ENCODE measurements around the gene MED28. TPM values are rescaled to one million over a fixed set of nuclear protein-coding genes. Genes with fewer than 3 reads are reported as not detected.

The MED28 gene
- total and polyA plus RNA-seq, 2 of the 4 experiments (the other 2 are of a cell fraction), result 8.8 to 9.3 TPM

GRCh38 chr4:17681281-17682221, 67.1 kb downstream of the MED28 start:
- H2BK15ac ChIP-seq (ENCODE audit: low read depth, low read length), result no peak overlapping the region
- dilution Hi-C loops (cut with HindIII; ENCODE audit: low sequenced_read_pairs, unreplicated experiment), result no loop called here

More at GRCh38 chr4:17681281-17682221, 67.1 kb downstream of the MED28 start:
- Histone ChIP-seq H3K27me3 (ENCODE audit: control insufficient read depth, insufficient read depth, low read length) (no peaks in the 10 kb centered on the region), H3K9ac (ENCODE audit: low read depth, low read length) (no peak overlapping the region), H3K27ac (ENCODE audit: insufficient read depth, low read length) (no peak overlapping the region), H3K9me1 (ENCODE audit: insufficient read depth, low read length) (no peaks in the 10 kb centered on the region), H4K20me1 (ENCODE audit: insufficient read depth, low read length) (no peaks in the 10 kb centered on the region), H2AK5ac (ENCODE audit: low read depth, low read length) (no peak overlapping the region), H3K56ac (ENCODE audit: extremely low read depth, insufficient read depth, low read length) (no peak overlapping the region), H3K36me3 (ENCODE audit: control insufficient read depth, insufficient read depth, low read length) (no peaks in the 10 kb centered on the region), H2BK5ac (ENCODE audit: low read depth, low read length, poor library complexity, severe bottlenecking) (no peak overlapping the region), H2AFZ (replicated peaks; ENCODE audit: low read length, poor library complexity) (no peak overlapping the region), H4K5ac (ENCODE audit: low read depth, low read length) (no peak overlapping the region), H3K23ac (ENCODE audit: low read depth, low read length) (no peak overlapping the region), H3K18ac (ENCODE audit: low read depth, low read length) (no peak overlapping the region), H3K14ac (replicated peaks; ENCODE audit: low read depth, low read length) (no peak overlapping the region), H2BK120ac (ENCODE audit: low read depth, low read length) (no peak overlapping the region), H2AK9ac (replicated peaks; ENCODE audit: low read depth, low read length, poor library complexity) (no peak overlapping the region), H3K79me1 (ENCODE audit: low read depth in 1 of 2, low read length in 2 of 2) (no peaks in the 10 kb centered on the region), H3K4ac (ENCODE audit: low read depth, low read length) (no peak overlapping the region), H3K4me1 (ENCODE audit: control insufficient read depth, insufficient read depth, low read length) (no peaks in the 10 kb centered on the region), H3K9me3 (ENCODE audit: control insufficient read depth, insufficient read depth, low read length) (no peaks in the 10 kb centered on the region), H3K4me2 (ENCODE audit: low read depth, low read length) (no peak overlapping the region), H3K4me3 (ENCODE audit: insufficient read depth, low read depth, low read length) (no peak overlapping the region), H4K8ac (ENCODE audit: low read depth in 2 of 2, low read length in 2 of 2) (no peak overlapping the region), H4K91ac (ENCODE audit: insufficient read depth, low read depth, low read length) (no peak overlapping the region), H2BK20ac (ENCODE audit: low read depth, low read length) (no peak overlapping the region)
- intact Hi-C loops (cut with micrococcal nuclease) (no loop called here), in situ Hi-C loops (cut with MboI; ENCODE audit: low sequenced_read_pairs) (no loop called here)
- ATAC-seq (ENCODE audit: low read depth) (no peak), DNase-seq (no peak)
- WGBS, 2 experiments (ENCODE audit: extremely low coverage in 2 of 2, insufficient read length in 1 of 2), result no CpG with 5 or more reads among the region's 7 CpGs
- CTCF ChIA-PET, result no interaction called here
- POLR2A ChIA-PET (ENCODE audit: unreplicated experiment), result no interaction called here
- BruUV-seq (replicated peaks), result no TSS peak
- TF ChIP-seq RFX5 (IDR thresholded peaks at IDR 0.05; ENCODE audit: low read depth, low read length), result no peak
- no peak for TF ChIP-seq CEBPB (IDR thresholded peaks at IDR 0.05; ENCODE audit: low read depth, low read length)
- TF ChIP-seq BHLHE40 (IDR thresholded peaks at IDR 0.05; ENCODE audit: low read depth, low read length), result no peak
- TF ChIP-seq NFE2L2 (IDR thresholded peaks at IDR 0.05; ENCODE audit: low read depth, low read length), result no peak
- TF ChIP-seq CHD1 (IDR thresholded peaks at IDR 0.05; ENCODE audit: low read depth, low read length), result no peak
- TF ChIP-seq RCOR1 (IDR thresholded peaks at IDR 0.05; ENCODE audit: insufficient replicate concordance, low read length), result no peak
- no peak for TF ChIP-seq MAFK (IDR thresholded peaks at IDR 0.05; ENCODE audit: low read depth, low read length)
- no peak for TF ChIP-seq MAZ (IDR thresholded peaks at IDR 0.05; ENCODE audit: borderline replicate concordance, low read depth, low read length)
- TF ChIP-seq POLR2A (IDR thresholded peaks at IDR 0.05; ENCODE audit: low read depth, low read length), result no peak
- TF ChIP-seq RAD21 (IDR thresholded peaks at IDR 0.05; ENCODE audit: low read length), result no peak
- TF ChIP-seq ELK1 (IDR thresholded peaks at IDR 0.05; ENCODE audit: borderline replicate concordance, low read depth, low read length), result no peak
- TF ChIP-seq, protein P1, sequence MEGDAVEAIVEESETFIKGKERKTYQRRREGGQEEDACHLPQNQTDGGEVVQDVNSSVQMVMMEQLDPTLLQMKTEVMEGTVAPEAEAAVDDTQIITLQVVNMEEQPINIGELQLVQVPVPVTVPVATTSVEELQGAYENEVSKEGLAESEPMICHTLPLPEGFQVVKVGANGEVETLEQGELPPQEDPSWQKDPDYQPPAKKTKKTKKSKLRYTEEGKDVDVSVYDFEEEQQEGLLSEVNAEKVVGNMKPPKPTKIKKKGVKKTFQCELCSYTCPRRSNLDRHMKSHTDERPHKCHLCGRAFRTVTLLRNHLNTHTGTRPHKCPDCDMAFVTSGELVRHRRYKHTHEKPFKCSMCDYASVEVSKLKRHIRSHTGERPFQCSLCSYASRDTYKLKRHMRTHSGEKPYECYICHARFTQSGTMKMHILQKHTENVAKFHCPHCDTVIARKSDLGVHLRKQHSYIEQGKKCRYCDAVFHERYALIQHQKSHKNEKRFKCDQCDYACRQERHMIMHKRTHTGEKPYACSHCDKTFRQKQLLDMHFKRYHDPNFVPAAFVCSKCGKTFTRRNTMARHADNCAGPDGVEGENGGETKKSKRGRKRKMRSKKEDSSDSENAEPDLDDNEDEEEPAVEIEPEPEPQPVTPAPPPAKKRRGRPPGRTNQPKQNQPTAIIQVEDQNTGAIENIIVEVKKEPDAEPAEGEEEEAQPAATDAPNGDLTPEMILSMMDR (conservative IDR thresholded peaks at IDR 0.05; ENCODE audit: low read depth, low read length), result no peak
- TF ChIP-seq, protein P2, sequence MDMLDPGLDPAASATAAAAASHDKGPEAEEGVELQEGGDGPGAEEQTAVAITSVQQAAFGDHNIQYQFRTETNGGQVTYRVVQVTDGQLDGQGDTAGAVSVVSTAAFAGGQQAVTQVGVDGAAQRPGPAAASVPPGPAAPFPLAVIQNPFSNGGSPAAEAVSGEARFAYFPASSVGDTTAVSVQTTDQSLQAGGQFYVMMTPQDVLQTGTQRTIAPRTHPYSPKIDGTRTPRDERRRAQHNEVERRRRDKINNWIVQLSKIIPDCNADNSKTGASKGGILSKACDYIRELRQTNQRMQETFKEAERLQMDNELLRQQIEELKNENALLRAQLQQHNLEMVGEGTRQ (IDR thresholded peaks at IDR 0.05; ENCODE audit: low read depth, low read length), result no peak
- no peak for TF ChIP-seq MXI1 (IDR thresholded peaks at IDR 0.05; ENCODE audit: borderline replicate concordance, low read depth, low read length)
